GM21360 (cell line): ENCODE measurements around the gene GBX2.

Source experiments
- ATAC-seq: cut with Tn5 transposase; IDR thresholded peaks from one replicate; pipeline ENCODE4 v1.9.1; 2021; ENCODE audit warnings: mild to moderate bottlenecking, moderate library complexity; ENCODE audit not compliant: unreplicated experiment

Gene GBX2

GRCh38 chr2:236169741-236170589, 1.8 kb upstream of the GBX2 start:
- no peak for ATAC-seq

- ATAC-seq, result no peak
Observed at GRCh38 chr2:236169151-236169721, 1.1 kb upstream of the GBX2 start.

GRCh38 chr2:236167297-236168109, 683 bp downstream of the GBX2 start:
- no peak for ATAC-seq

GRCh38 chr2:236166796-236167296, 1.3 kb downstream of the GBX2 start:
- ATAC-seq, result no peak

- no peak for ATAC-seq
Observed at GRCh38 chr2:236165842-236166795, 2.1 kb downstream of the GBX2 start.

- no peak for ATAC-seq
Observed at GRCh38 chr2:236164925-236165841, 3.0 kb downstream of the GBX2 start.

GRCh38 chr2:236164201-236164924, 3.8 kb downstream of the GBX2 start:
- ATAC-seq, result no peak

- ATAC-seq, result no peak
Observed at GRCh38 chr2:236163471-236164200, 4.5 kb downstream of the GBX2 start.

- no peak for ATAC-seq
Observed at GRCh38 chr2:236162882-236163470, 5.2 kb downstream of the GBX2 start.

- no peak for ATAC-seq
Observed at GRCh38 chr2:236162031-236162845, 5.9 kb downstream of the GBX2 start.

- no peak for ATAC-seq
Observed at GRCh38 chr2:236161531-236161930, 6.7 kb downstream of the GBX2 start.

GRCh38 chr2:236161082-236161462, 7.1 kb downstream of the GBX2 start:
- no peak for ATAC-seq

GRCh38 chr2:236160366-236161081, 7.7 kb downstream of the GBX2 start:
- ATAC-seq, result no peak

GRCh38 chr2:236159778-236160170, 8.4 kb downstream of the GBX2 start:
- ATAC-seq, result no peak

- ATAC-seq, result no peak
Observed at GRCh38 chr2:236158969-236159777, 9.0 kb downstream of the GBX2 start.
